Psoas muscle (tissue), 8 donors: ENCODE results near the gene MOGAT2. TPM values are rescaled to one million over a fixed set of nuclear protein-coding genes. Genes with fewer than 3 reads are reported as not detected.
A peak's percentile ranks its signal among the peaks of the same experiment; 100 is the strongest.

Experiments
- ATAC-seq, 4 donors: fragments of 200-7000 bp; cut with Tn5 transposase; one replicate each; pipeline ENCODE4 v1.9.1; 2020; ENCODE audit warnings: moderate library complexity in 3 of 4, mild to moderate bottlenecking in 2 of 4
- DNase-seq, 2 donors: peaks; one replicate each; pipeline ENCODE4 v3.0.0-alpha.2; 2020
- H3K27ac ChIP-seq: fragments of 200-600 bp; one replicate; pipeline ENCODE4 v1.8.0; 2022
- H3K27me3 ChIP-seq, 3 donors: fragments of 200-600 bp in 1 of 3; one replicate each; pipeline versions ENCODE4 v1.6.1 to v1.8.0; 2013 to 2022; ENCODE audit warnings: low read length in 2 of 3, mild to moderate bottlenecking in 2 of 3, moderate library complexity in 1 of 3; ENCODE audit not compliant: insufficient read depth in 3 of 3
- H3K36me3 ChIP-seq, 2 donors: fragments of 200-600 bp in 1 of 2; one replicate each; pipeline versions ENCODE4 v1.6.1 to v1.8.0; 2013 to 2022; ENCODE audit warnings: low read depth in 1 of 2, mild to moderate bottlenecking in 1 of 2, moderate library complexity in 1 of 2; ENCODE audit not compliant: insufficient read depth in 1 of 2
- H3K4me1 ChIP-seq: fragments of 200-600 bp; one replicate; pipeline ENCODE4 v1.8.0; 2022
- H3K4me3 ChIP-seq: fragments of 200-600 bp; one replicate; pipeline ENCODE4 v1.8.0; 2022; ENCODE audit warnings: mild to moderate bottlenecking
- H3K9me3 ChIP-seq: fragments of 200-600 bp; one replicate; pipeline ENCODE4 v1.8.0; 2022
- WGBS, 3 donors: extraction: QIAGEN DNeasy Blood & Tissue Kit; methylation state at CpG; one replicate each; pipeline versions ENCODE4 v1.1.6 to v1.1.7; 2013; 5-methylcytosine and 5-hydroxymethylcytosine counted together
- intact Hi-C, 2 donors: fragments of 100-400 bp; cut with DNase I; formaldehyde crosslinking; loops; one replicate each; pipeline versions ENCODE4 v1.11.0 to v1.14.2; 2022
- polyA plus RNA-seq, 3 donors: library from polyadenylated mRNA; stranded (reverse); fragments of 200-250 nt; gene quantifications; one replicate each; pipeline ENCODE4 v1.2.3, GENCODE V29; 2013
- total RNA-seq, 4 donors: library from RNA; stranded (reverse); fragmentation: NEBNext Ultra II Directional in 2 of 4; extraction: Animal tissue kit (Norgen Biotek cat#: 25700) in 2 of 4; gene quantifications; one replicate each; pipeline versions ENCODE4 v1.2.1 to v1.2.4, GENCODE V29; 2021 to 2023
- TF ChIP-seq, protein P1 (sequence below): fragments of 200-600 bp; IDR thresholded peaks from one replicate; pipeline ENCODE4 v1.8.0; 2022; ENCODE audit warnings: antibody characterized with exemption
- donor health status: healthy with polysubstance abuse.
- donor health status: DM: no; HTN: no; CAD: no; lungs with moderate emphysema.
- donor health status: Bipolar disorder and iron deficiency.
- donor health status: healthy.
- donor health status: DM: yes; HTN: yes; CAD: no.
- donor health status: DM: no; HTN: no; CAD: no.
- donor health status: DM: no; HTN: no; CAD: no.
- donor health status: DM: yes; HTN: yes; CAD: no.

The MOGAT2 gene
- total and polyA plus RNA-seq, 7 donors = 0.04 to 0.19 TPM; not detected in 5

DNA sequence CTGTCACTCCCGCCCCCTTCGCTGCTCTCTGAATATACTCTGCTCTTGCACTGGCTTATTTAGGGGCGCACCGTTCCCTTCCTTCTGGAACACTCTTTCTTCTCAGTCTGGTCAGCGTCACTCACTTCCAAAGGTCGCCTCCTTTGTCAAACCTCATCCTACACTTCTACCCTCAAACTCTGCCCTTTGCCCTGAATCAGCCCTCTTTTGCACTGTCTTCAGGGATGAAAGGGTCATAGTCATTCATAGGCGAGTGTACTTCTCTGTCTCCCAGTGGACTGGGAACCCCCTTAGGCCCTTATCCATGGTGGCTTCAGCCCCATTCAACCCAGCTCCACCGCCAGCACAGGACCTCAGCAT is 15.4 kb downstream of the MOGAT2 start:
- Histone ChIP-seq H3K27me3 (no peaks in the 10 kb centered on the region), H3K4me1 (peaks cover 4% of the 10 kb centered on the region), H3K36me3 (no peaks in the 10 kb centered on the region), H3K9me3 (no peaks in the 10 kb centered on the region), H3K4me3 (no peak overlapping the region), H3K27ac (no peak overlapping the region)
- no peak for ATAC-seq
- intact Hi-C loops = no loop called here
- DNase-seq = no peak
- TF ChIP-seq, protein P1, sequence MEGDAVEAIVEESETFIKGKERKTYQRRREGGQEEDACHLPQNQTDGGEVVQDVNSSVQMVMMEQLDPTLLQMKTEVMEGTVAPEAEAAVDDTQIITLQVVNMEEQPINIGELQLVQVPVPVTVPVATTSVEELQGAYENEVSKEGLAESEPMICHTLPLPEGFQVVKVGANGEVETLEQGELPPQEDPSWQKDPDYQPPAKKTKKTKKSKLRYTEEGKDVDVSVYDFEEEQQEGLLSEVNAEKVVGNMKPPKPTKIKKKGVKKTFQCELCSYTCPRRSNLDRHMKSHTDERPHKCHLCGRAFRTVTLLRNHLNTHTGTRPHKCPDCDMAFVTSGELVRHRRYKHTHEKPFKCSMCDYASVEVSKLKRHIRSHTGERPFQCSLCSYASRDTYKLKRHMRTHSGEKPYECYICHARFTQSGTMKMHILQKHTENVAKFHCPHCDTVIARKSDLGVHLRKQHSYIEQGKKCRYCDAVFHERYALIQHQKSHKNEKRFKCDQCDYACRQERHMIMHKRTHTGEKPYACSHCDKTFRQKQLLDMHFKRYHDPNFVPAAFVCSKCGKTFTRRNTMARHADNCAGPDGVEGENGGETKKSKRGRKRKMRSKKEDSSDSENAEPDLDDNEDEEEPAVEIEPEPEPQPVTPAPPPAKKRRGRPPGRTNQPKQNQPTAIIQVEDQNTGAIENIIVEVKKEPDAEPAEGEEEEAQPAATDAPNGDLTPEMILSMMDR = no peak
- 89 to 94% (median 92%) methylated on average over 8 of the region's 8 CpGs for WGBS, 3 donors

DNA sequence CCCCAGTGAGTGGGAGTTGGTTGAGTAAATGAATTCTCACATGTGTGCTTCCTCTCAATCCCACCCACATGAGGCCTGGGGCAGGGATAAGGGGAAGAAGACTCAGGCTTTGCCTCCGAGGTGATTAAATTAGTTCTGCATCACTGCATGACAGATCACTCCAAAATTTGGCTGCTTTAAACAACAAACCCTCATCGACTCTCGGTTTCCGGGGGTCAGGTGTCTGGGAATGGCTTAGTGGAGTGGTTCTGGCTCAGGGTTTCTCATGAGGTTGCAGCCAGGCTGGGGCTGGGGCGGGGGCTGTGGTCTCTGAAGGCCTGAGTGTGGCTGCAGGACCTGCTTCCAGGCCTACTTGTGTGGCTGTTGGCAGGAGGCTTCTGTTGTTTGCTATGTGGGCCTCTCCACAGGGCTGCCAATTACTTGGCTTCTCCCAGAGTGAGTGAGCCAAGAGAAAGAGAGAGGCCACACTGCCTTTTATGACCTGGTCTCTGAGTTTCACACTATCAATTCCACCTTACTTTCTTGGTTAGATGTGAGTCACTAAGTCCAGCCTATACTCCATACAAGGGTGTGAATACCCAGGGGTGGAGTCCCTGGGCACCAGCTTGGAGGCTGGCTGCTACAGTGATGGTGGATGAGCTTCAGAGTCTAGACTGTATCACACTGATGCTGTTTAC is 15.9 kb downstream of the MOGAT2 start:
- DNase-seq (no peak), ATAC-seq (peak; percentile 53 to 80 (median 67))
- WGBS, 3 donors = 25 to 38% (median 35%) methylated on average over 5 of the region's 5 CpGs
- TF ChIP-seq, protein P1 = no peak
- intact Hi-C loops = no loop called here
- Histone ChIP-seq H3K4me3 (no peak overlapping the region), H3K27me3 (no peaks in the 10 kb centered on the region), H3K36me3 (no peaks in the 10 kb centered on the region), H3K4me1 (peaks cover 4% of the 10 kb centered on the region), H3K9me3 (no peaks in the 10 kb centered on the region), H3K27ac (no peak overlapping the region)

- peaks cover 4% of the 10 kb centered on the region for H3K4me1 ChIP-seq
- no peak for DNase-seq
- H3K27ac ChIP-seq = no peak overlapping the region
- intact Hi-C loops = no loop called here
- no peaks in the 10 kb centered on the region for H3K9me3 ChIP-seq
- TF ChIP-seq, protein P1 = no peak
- ATAC-seq = peak; percentile 45 to 80 (median 68)
- WGBS, 3 donors = 20 to 32% (median 31%) methylated on average over 5 of the region's 5 CpGs
- no peaks in the 10 kb centered on the region for H3K27me3 ChIP-seq
- no peaks in the 10 kb centered on the region for H3K36me3 ChIP-seq
- H3K4me3 ChIP-seq = no peak overlapping the region
Measured at GRCh38 chr11:75734491-75735180, 17.0 kb downstream of the MOGAT2 start.

- H3K9me3 ChIP-seq = no peaks in the 10 kb centered on the region
- intact Hi-C loops = no loop called here
- 30 to 41% (median 32%) methylated on average over 4 of the region's 4 CpGs for WGBS, 3 donors
- ATAC-seq (peak; percentile 64 to 73 (median 68)), DNase-seq (no peak)
- TF ChIP-seq, protein P1 = no peak
- no peaks in the 10 kb centered on the region for H3K27me3 ChIP-seq
- H3K4me3 ChIP-seq = no peak overlapping the region
- H3K36me3 ChIP-seq = no peaks in the 10 kb centered on the region
- H3K27ac ChIP-seq = no peak overlapping the region
- peaks cover 4% of the 10 kb centered on the region for H3K4me1 ChIP-seq
Measured at GRCh38 chr11:75735181-75735845, 17.7 kb downstream of the MOGAT2 start.
